22Rv1 (cell line): Measurements from ENCODE around the gene CXCL5.

Experiments
- CTCF ChIP-seq: fragments of 450-650 bp; IDR thresholded peaks from 2 replicates; pipeline ENCODE4 v1.5.1; 2017; ENCODE audit warnings: mild to moderate bottlenecking
- ZFX ChIP-seq: fragments of 450-650 bp; IDR thresholded peaks from 2 replicates; pipeline ENCODE4 v1.6.1; 2017; ENCODE audit warnings: antibody characterized with exemption, borderline replicate concordance

- TF ChIP-seq CTCF (no peak), ZFX (no peak)
Measured at GRCh38 chr4:74012130-74012529, 13.7 kb upstream of the CXCL5 start.
